GM18951 (cell line): ENCODE data around the gene SH3TC1.

Experiments used
- POLR2A ChIP-seq: IDR thresholded peaks from 4 replicates; pipeline ENCODE4 v1.6.1; 2011; ENCODE audit warnings: mild to moderate bottlenecking; ENCODE audit not compliant: insufficient read length, insufficient read depth; ENCODE audit errors: extremely low read depth
- in situ Hi-C: fragments of 300-500 bp; cut with MboI; formaldehyde crosslinking; loops from one replicate; pipeline ENCODE4 v1.12.0; 2022; ENCODE audit warnings: low sequenced_read_pairs, mixed read lengths, inconsistent platforms; ENCODE audit not compliant: unreplicated experiment

The SH3TC1 gene

DNA sequence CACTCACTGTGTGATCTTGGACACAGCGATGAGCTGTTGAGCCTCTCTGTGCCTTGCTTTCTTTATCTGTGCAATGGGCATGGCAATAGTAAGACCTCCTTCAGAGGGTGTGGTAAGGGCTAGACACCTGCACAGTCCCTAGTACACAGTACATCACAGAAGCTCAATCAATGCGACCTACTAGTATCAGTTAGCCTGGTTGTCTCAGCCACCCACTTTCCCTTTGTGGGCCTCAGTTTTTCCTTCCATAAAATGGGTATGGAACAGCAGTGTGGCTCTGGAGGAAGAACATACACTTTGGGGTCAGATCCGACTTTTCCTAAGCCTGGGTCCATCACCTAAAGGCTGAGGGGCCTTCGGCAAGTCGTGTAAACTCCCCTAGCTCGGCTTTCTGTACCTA is 67.0 kb downstream of the SH3TC1 start:
- in situ Hi-C loops = no loop called here
- no peak for TF ChIP-seq POLR2A

DNA sequence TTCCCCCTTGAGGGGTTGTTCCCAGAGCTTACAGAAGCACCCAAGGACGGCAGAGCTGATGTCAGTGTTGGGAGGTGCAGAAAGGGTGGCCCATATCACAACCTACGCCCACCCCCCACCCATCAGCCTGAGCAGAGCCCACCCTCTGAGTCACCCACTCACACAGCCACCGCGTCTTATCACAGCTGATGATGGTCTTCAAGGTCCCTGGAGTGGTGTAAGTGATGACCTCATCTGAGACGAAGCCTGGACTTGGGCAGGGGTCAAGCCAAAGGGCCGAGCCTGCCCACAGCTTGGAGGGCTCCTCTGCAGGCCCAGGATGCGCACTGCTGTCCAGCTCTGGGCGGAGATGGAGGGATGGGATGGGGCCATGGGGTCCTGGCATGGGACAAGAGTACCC is 67.4 kb downstream of the SH3TC1 start:
- no peak for TF ChIP-seq POLR2A
- in situ Hi-C loops = no loop called here

- in situ Hi-C loops = no loop called here
Observed at GRCh38 chr4:8267077-8267476, 68.0 kb downstream of the SH3TC1 start.

DNA sequence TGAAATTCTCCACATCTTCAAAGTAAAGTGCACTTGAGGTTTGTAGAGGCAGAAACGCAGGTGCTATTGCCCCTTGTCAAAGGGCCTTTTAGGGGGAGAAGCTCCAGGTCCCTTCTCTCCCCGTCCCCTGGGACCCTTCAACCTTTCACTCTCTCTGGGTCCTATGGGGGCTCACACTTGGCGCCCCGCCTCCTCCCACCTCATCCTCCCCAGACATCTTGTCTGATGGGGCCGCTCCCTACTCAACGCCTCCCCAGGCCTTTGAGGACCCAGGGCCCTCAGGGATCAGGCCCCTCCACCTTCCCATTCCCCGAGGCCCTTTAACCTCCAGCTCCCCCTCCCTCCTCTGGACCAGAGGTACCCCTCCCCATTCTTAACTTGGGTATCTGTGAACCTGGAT is 69.1 kb downstream of the SH3TC1 start:
- in situ Hi-C loops = no loop called here
- no peak for TF ChIP-seq POLR2A

More at GRCh38 chr4:8267077-8267476, 68.0 kb downstream of the SH3TC1 start:
- no peak for TF ChIP-seq POLR2A

GRCh38 chr4:8268901-8269534 is 69.9 kb downstream of the SH3TC1 start:
- TF ChIP-seq POLR2A = no peak
- in situ Hi-C loops = no loop called here

GRCh38 chr4:8269535-8270417 is 70.7 kb downstream of the SH3TC1 start, which contains the start of gene HTRA3:
HTRA3 (plus strand) TSS chr4:8269754; CDS start chr4:8269969, 215 bp downstream.
- no peak for TF ChIP-seq POLR2A

DNA sequence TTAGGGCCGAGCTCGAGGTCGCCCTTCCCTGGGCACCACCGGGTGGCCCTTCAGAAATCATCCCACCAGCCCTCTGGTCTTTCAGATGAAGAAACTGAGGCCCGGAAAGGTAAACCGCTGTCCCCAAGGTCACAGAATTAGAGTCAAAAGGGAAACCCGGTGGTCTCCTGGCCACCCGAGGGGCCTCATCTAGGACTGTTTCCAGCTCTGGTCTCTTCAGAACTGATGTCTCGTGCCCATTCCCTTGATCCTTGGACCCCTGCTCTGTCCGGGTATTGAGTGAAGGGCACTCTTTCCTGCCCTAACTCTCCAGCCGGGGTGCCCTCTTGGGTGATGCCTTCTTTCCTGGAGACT is 71.3 kb downstream of the SH3TC1 start:
- no peak for TF ChIP-seq POLR2A
- in situ Hi-C loops = no loop called here

More at GRCh38 chr4:8269535-8270417, 70.7 kb downstream of the SH3TC1 start, which contains the start of gene HTRA3:
- in situ Hi-C loops = no loop called here

DNA sequence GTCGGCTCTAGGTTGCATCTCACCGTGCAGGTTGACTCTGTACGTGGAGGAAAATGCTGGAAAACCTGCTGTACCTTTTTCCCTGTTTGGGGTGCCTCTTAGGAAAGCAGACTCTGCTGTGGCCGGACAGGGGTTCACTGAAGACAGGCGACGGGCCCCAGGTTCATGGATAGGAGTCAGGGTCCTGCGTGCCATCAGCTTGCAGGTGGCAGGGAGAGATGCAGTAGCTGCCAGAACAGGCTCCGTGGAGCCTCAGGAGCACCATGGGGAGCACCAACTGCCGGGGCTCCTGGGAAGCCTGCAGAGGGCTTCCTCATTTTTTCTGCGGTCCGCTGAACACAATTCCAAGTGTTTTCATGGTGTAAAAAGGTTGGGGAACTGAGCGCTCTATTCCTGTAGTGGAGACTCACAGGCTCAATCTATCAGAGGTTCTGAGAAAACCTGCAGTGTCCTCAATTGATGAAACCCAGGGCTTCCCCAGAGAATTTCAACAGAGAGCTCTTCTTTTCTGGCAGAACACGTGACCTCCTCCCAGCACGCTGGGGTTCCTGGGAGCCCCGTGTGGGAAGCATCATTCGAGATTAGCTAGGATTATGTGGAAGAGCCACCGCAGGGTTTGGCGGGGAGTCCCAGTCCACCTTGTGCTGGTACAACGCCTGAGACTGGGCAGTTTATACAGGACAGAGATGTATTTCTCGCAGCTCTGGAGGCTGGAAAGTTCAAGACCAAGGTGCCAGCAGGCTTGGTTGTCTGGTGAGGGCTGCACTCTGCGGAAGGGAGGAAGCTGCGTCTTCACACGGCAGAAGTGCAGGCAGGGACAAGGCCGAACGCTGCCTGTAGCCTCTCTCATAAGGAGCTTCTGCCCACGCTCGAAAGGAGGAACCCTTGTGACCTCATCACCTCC is 72.1 kb downstream of the SH3TC1 start:
- in situ Hi-C loops = no loop called here
- TF ChIP-seq POLR2A = no peak

DNA sequence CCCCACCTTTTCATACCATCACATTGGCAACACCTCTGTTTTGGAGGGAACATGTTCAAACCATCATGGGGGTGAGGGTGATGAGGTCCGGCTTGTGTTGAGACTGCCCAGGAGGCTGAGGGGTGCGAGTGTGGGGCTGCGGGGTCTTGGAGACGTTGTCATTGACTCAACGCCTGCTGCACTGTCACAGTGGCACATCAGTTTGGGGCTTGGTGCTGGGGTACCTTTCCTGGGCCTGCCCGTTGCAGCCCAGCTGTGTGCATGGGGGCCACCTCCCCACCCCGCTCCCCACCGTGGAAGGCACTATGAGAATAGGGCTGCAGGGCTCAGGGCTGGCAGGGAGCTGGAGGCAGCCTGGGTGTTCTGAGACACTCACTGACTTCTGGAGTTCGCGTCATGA is 72.7 kb downstream of the SH3TC1 start:
- in situ Hi-C loops = no loop called here

GRCh38 chr4:8272472-8273428 is 73.7 kb downstream of the SH3TC1 start:
- in situ Hi-C loops = no loop called here
- no peak for TF ChIP-seq POLR2A

More for the DNA sequence above, 72.7 kb downstream of the SH3TC1 start:
- TF ChIP-seq POLR2A = no peak

- in situ Hi-C loops = no loop called here
Observed at GRCh38 chr4:8273450-8273849, 74.4 kb downstream of the SH3TC1 start.

GRCh38 chr4:8274066-8274652 is 75.1 kb downstream of the SH3TC1 start:
- in situ Hi-C loops = no loop called here
- no peak for TF ChIP-seq POLR2A

More at GRCh38 chr4:8273450-8273849, 74.4 kb downstream of the SH3TC1 start:
- no peak for TF ChIP-seq POLR2A
